ENCODE measurements around the gene STK10. TPM values are rescaled to one million over a fixed set of nuclear protein-coding genes. Genes with fewer than 3 reads are reported as not detected.
A peak's percentile ranks its signal among the peaks of the same experiment; 100 is the strongest.

The STK10 gene
- total RNA-seq, 2 experiments from 2014 or later = 301 to 316 TPM

DNA sequence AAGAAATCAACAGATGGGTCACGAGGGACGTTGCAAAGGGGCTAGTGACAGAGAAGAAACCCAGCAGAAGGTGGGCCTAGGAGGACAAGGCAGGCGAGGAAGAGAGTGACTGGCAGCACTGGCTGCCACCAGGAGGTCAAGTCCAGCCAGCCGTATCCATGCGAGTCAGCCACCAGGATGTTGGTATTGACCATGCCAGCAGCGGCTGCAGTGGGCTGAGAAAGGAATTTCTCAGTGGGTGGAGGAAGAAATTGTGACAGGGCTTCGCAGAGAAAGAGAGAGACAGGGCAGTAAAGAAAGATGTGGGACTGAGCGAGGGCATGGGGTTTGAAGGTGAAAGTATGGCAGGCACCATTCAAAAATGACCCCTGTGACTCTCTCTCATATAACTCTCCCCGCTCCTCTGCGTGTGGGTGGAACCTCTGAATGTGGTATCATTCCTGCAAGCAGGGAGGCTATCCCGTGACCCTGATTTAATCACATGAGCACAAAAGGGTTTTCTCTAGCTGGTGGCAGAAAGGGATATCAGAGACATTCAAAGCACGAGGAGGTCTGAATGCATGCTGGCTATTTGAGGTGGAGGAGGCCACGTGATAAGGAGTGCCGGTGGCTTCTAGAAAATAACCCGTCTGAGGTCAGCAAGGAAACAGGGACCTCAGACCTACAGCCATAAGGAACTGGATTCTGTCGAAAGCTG is 136.2 kb downstream of the STK10 start:
- no peaks in the 10 kb centered on the region for H3K9me3 Mint-ChIP-seq
- ChIA-PET CTCF (no interaction called here), POLR2A (interaction anchor here (0.9 to 1.2 kb wide), 2 partner anchors 12 to 183 kb away, joined by 3 read pairs; no protein-coding TSS in a partner anchor)
- no peak overlapping the region for H3K27ac Mint-ChIP-seq
- DNase-seq = no peak
- no peak overlapping the region for H3K4me3 Mint-ChIP-seq
- H3K4me1 Mint-ChIP-seq = peaks cover 18% of the 10 kb centered on the region
- H3K36me3 Mint-ChIP-seq (ENCODE audit: low read depth) = peaks cover 87% of the 10 kb centered on the region
- H3K27me3 Mint-ChIP-seq = no peaks in the 10 kb centered on the region

DNA sequence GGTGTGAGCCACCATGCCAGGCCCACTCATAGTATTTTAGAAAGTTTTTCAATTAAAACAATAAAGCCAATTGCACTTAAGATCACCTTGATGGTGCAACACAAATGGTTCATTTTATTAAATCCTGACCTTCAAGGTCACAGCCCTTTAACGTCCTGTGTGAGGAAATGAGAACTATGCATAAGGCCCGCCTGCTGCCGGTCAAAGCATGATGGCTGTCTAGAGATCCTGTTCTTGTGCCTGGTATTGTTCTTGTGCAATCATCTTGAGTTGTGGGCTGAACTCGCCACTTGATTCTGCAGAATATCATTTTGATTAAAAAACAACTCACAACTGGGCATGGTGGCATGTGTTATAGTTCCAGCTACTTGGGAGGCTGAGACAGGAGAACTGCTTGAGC is 137.9 kb downstream of the STK10 start:
- H3K4me3 Mint-ChIP-seq = no peak overlapping the region
- ChIA-PET POLR2A (interaction anchor here (1.3 kb wide), 1 partner anchor 14 kb away, joined by 3 read pairs; no protein-coding TSS in a partner anchor), CTCF (no interaction called here)
- no peak for DNase-seq
- H3K27ac Mint-ChIP-seq = no peak overlapping the region
- H3K4me1 Mint-ChIP-seq = peaks cover 13% of the 10 kb centered on the region
- no peaks in the 10 kb centered on the region for H3K9me3 Mint-ChIP-seq
- peaks cover 81% of the 10 kb centered on the region for H3K36me3 Mint-ChIP-seq (ENCODE audit: low read depth)
- no peaks in the 10 kb centered on the region for H3K27me3 Mint-ChIP-seq

DNA sequence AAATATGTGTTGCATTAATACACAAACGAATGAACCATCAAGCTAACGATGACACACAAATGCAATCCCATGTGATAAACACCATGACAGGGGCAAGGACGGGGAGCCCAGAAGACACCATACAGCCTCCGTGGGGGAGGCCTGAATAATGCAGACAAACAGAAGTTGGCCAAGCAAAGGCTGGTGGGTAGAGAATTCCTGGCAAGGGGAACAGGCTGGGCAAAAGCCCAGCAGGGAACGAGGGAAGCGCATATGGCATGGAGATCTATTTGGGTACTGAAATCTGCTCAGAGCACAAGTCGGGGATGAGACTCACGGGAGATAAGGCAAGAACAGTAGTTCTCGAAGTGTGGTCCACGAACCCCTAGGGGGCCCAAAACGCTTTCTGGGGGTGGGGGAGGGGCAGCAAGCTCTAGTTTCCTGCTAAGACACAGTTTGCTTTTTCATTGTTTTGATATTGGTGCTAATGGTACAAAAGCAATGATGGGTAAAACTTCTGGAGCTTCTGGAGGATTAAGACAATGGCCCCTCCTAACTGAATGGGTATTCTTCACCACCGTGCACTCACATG is 138.7 kb downstream of the STK10 start:
- ChIA-PET CTCF (no interaction called here), POLR2A (interaction anchor here (1.3 kb wide), 1 partner anchor 13 kb away, joined by 3 read pairs; no protein-coding TSS in a partner anchor)
- no peaks in the 10 kb centered on the region for H3K27me3 Mint-ChIP-seq
- H3K27ac Mint-ChIP-seq = no peak overlapping the region
- H3K4me1 Mint-ChIP-seq = peaks cover 13% of the 10 kb centered on the region
- H3K9me3 Mint-ChIP-seq = no peaks in the 10 kb centered on the region
- DNase-seq = no peak
- H3K36me3 Mint-ChIP-seq (ENCODE audit: low read depth) = peaks cover 81% of the 10 kb centered on the region
- H3K4me3 Mint-ChIP-seq = no peak overlapping the region

DNA sequence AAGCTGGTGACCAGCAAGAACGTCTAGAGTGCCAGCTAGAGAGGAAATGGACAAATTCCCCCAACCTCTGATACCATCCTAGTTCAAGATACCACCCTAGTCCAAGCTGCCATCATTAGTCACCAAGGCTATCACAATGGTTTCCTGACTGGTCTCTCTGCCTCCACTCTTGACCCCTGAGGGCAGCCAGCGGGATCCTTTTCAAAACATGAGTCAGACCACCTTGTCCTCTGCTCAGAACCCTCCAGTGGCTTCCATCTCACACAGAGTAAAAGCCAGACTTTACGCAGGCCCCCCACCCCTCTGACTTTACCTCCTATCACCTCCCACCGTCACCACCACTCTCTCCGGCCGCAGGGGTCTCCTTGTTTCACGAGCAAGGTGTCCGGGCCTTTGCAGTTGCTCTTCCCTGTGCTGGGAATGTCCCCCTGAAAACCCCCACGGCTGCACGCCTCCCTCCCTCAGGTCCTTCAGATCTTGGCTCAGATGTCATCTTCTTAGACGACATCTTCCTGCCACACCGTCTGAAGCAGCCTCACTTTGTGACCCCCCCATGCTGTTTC is 139.4 kb downstream of the STK10 start:
- no peaks in the 10 kb centered on the region for H3K9me3 Mint-ChIP-seq
- H3K27ac Mint-ChIP-seq = no peak overlapping the region
- peaks cover 13% of the 10 kb centered on the region for H3K4me1 Mint-ChIP-seq
- POLR2A ChIA-PET = no interaction called here
- DNase-seq = no peak
- H3K27me3 Mint-ChIP-seq = no peaks in the 10 kb centered on the region
- CTCF ChIA-PET = interaction anchor here (1.9 kb wide), 1 partner anchor 11 kb away, joined by 7 read pairs; no protein-coding TSS in a partner anchor
- peaks cover 83% of the 10 kb centered on the region for H3K36me3 Mint-ChIP-seq (ENCODE audit: low read depth)
- peak overlapping the region; percentile 14 for H3K4me3 Mint-ChIP-seq

DNA sequence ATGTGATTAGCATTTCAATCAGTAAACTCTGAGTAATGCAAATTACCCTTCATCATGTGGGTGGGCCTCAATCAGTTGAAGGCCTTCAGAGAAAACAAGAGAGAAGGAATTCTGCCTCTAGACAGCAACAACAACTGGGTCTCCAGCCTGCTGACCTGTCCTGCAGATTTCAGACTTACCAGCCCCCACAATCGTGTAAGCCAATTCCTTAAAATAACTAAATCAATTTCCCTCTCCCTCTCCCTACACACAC is 139.9 kb downstream of the STK10 start:
- peaks cover 13% of the 10 kb centered on the region for H3K4me1 Mint-ChIP-seq
- peaks cover 83% of the 10 kb centered on the region for H3K36me3 Mint-ChIP-seq (ENCODE audit: low read depth)
- no peaks in the 10 kb centered on the region for H3K27me3 Mint-ChIP-seq
- no peak overlapping the region for H3K27ac Mint-ChIP-seq
- H3K4me3 Mint-ChIP-seq = no peak overlapping the region
- DNase-seq = no peak
- ChIA-PET POLR2A (no interaction called here), CTCF (interaction anchor here (1.9 kb wide), 1 partner anchor 11 kb away, joined by 7 read pairs; no protein-coding TSS in a partner anchor)
- no peaks in the 10 kb centered on the region for H3K9me3 Mint-ChIP-seq

GRCh38 chr5:172046593-172046992 is 141.4 kb downstream of the STK10 start:
- Mint-ChIP-seq H3K36me3 (ENCODE audit: low read depth) (peaks cover 70% of the 10 kb centered on the region), H3K27ac (no peak overlapping the region), H3K4me3 (no peak overlapping the region), H3K4me1 (peaks cover 13% of the 10 kb centered on the region), H3K9me3 (no peaks in the 10 kb centered on the region), H3K27me3 (no peaks in the 10 kb centered on the region)
- no peak for DNase-seq
- CTCF ChIA-PET = interaction anchor here (1.9 kb wide), 1 partner anchor 13 kb away, joined by 7 read pairs; no protein-coding TSS in a partner anchor
- POLR2A ChIA-PET = no interaction called here

DNA sequence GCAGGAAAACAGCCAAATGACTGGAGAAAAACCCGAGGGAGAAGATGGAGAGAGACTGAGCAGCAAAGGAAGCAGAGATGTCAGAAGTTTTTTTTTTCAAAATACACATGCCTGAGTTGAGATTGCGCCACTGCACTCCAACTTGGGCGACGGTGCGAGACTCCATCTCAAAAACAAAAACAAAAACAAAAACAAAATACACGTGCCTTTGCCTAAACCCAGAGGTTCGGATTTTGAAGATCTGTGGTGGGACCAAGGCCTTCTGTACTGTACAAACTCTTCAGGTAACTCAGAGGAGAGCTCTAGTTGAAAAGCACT is 142.8 kb downstream of the STK10 start:
- Mint-ChIP-seq H3K27me3 (no peaks in the 10 kb centered on the region), H3K27ac (peak overlapping the region; percentile 24), H3K4me3 (no peak overlapping the region), H3K4me1 (peaks cover 13% of the 10 kb centered on the region), H3K9me3 (no peaks in the 10 kb centered on the region), H3K36me3 (ENCODE audit: low read depth) (peaks cover 59% of the 10 kb centered on the region)
- CTCF ChIA-PET = no interaction called here
- DNase-seq = no peak
- POLR2A ChIA-PET = interaction anchor here (1.4 kb wide), 2 partner anchors 9 to 141 kb away, joined by 3 read pairs; no protein-coding TSS in a partner anchor

GRCh38 chr5:172044631-172045314 is 143.3 kb downstream of the STK10 start:
- ChIA-PET POLR2A (interaction anchor here (1.4 kb wide), 2 partner anchors 9 to 142 kb away, joined by 3 read pairs; no protein-coding TSS in a partner anchor), CTCF (interaction anchor here (0.8 kb wide), 1 partner anchor 144 kb away, joined by 3 read pairs; the partner anchor contains the start of gene STK10)
- no peak overlapping the region for H3K4me3 Mint-ChIP-seq
- H3K27ac Mint-ChIP-seq = peak overlapping the region; percentile 24
- H3K36me3 Mint-ChIP-seq (ENCODE audit: low read depth) = peaks cover 54% of the 10 kb centered on the region
- H3K27me3 Mint-ChIP-seq = no peaks in the 10 kb centered on the region
- peaks cover 13% of the 10 kb centered on the region for H3K4me1 Mint-ChIP-seq
- no peaks in the 10 kb centered on the region for H3K9me3 Mint-ChIP-seq
- DNase-seq = no peak

GRCh38 chr5:172043865-172044264 is 144.2 kb downstream of the STK10 start:
- POLR2A ChIA-PET = no interaction called here
- peaks cover 46% of the 10 kb centered on the region for H3K36me3 Mint-ChIP-seq (ENCODE audit: low read depth)
- H3K9me3 Mint-ChIP-seq = no peaks in the 10 kb centered on the region
- no peak for DNase-seq
- H3K27ac Mint-ChIP-seq = no peak overlapping the region
- peaks cover 8% of the 10 kb centered on the region for H3K4me1 Mint-ChIP-seq
- no peak overlapping the region for H3K4me3 Mint-ChIP-seq
- no peaks in the 10 kb centered on the region for H3K27me3 Mint-ChIP-seq
- CTCF ChIA-PET = no interaction called here

DNA sequence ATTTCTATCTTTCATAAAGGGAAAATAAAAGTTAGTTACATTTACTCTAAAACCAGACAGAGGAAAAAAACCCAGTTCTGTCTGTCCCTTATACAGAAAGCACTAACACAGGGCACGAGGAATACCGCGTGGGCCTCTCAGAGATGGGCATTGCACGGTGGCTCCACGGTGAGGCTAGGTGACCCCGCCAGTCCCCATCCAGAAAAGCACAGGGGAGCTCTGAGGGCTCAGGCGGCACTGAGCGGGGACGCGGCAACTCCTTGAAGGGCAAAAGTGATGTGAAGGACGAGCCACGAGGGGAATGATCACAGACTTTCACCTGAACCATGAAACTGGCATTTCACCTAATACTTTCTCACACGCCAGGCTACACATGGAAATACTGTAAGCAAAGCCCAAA is 145.8 kb downstream of the STK10 start:
- Mint-ChIP-seq H3K4me1 (peaks cover under 1% of the 10 kb centered on the region), H3K4me3 (no peak overlapping the region), H3K36me3 (ENCODE audit: low read depth) (peaks cover 35% of the 10 kb centered on the region), H3K27ac (no peak overlapping the region), H3K27me3 (no peaks in the 10 kb centered on the region), H3K9me3 (no peaks in the 10 kb centered on the region)
- ChIA-PET CTCF (no interaction called here), POLR2A (interaction anchor here (1.0 kb wide), 1 partner anchor 35 kb away, joined by 6 read pairs; the partner anchor contains the start of gene FBXW11)
- no peak for DNase-seq

DNA sequence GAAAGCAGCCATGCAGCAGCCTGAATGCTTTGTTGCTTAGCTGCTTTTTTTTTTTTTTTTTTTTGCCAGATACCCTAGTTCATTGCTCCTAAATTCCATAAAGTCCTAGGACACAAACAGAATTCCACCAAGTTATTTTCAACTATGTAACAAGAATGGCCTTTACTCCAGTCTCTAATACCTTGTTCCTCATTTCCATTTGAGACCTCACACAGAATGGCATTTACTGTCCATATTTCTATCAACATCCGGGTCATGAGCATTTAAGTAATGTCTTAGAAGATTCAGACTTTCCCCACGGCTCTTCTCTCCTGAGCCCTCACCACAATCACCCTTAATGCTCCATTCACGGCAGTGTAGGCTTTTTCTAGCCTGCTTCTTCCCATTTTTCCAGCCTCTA is 149.9 kb downstream of the STK10 start:
- Mint-ChIP-seq H3K9me3 (no peaks in the 10 kb centered on the region), H3K4me1 (peaks cover 9% of the 10 kb centered on the region), H3K4me3 (no peak overlapping the region), H3K27ac (no peak overlapping the region), H3K36me3 (ENCODE audit: low read depth) (peaks cover 4% of the 10 kb centered on the region), H3K27me3 (no peaks in the 10 kb centered on the region)
- ChIA-PET POLR2A (interaction anchor here (1.6 kb wide), 1 partner anchor 32 kb away, joined by 4 read pairs; the partner anchor contains the start of gene FBXW11), CTCF (interaction anchor here (0.7 to 1.7 kb wide), 6 partner anchors 33 to 187 kb away, joined by 3 to 5 read pairs (median 4); no protein-coding TSS in a partner anchor)
- no peak for DNase-seq

DNA sequence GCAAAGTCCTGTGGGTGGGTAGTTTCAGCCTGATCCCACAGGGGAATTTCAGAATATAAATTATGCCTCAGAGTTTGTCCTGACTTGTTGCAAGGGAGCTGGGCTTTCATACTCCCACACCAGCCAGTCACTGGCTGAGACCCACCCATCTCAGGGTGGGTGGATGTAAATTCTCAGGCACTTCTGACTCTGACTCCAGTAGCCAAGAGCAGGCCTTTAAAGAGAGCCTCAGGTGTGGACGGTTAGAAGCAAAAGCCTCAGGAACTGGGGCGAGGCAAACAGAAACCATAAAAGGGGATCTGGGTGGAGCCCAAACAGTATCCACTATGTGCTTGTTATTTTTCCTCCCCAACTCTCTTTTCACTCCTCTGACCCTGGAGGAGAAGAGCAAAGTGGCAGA is 153.0 kb downstream of the STK10 start:
- no peak for DNase-seq
- H3K4me3 Mint-ChIP-seq = no peak overlapping the region
- H3K9me3 Mint-ChIP-seq = peaks cover 16% of the 10 kb centered on the region
- H3K27ac Mint-ChIP-seq = no peak overlapping the region
- peaks cover 9% of the 10 kb centered on the region for H3K4me1 Mint-ChIP-seq
- ChIA-PET POLR2A (interaction anchor here (1.0 kb wide), 1 partner anchor 28 kb away, joined by 3 read pairs; no protein-coding TSS in a partner anchor), CTCF (no interaction called here)
- peaks cover 14% of the 10 kb centered on the region for H3K36me3 Mint-ChIP-seq (ENCODE audit: low read depth)
- no peaks in the 10 kb centered on the region for H3K27me3 Mint-ChIP-seq

- Mint-ChIP-seq H3K4me3 (no peak overlapping the region), H3K27ac (no peak overlapping the region), H3K4me1 (peaks cover 9% of the 10 kb centered on the region), H3K9me3 (peaks cover 16% of the 10 kb centered on the region), H3K36me3 (ENCODE audit: low read depth) (peaks cover 12% of the 10 kb centered on the region), H3K27me3 (no peaks in the 10 kb centered on the region)
- ChIA-PET CTCF (interaction anchor here (0.6 kb wide), 1 partner anchor 122 kb away, joined by 4 read pairs; no protein-coding TSS in a partner anchor), POLR2A (no interaction called here)
- DNase-seq = no peak
These were observed 156.0 kb downstream of the STK10 start for GRCh38 chr5:172031894-172032461.

Data from activated CD4-positive, alpha-beta memory T cell treated with anti-CD3 and anti-CD28 coated beads, Interleukin-2, amount 10 ng/mL, durations not matched to agents 7 days and 5 days (primary cell).